ENCODE results near the gene SFTPB. TPM values are rescaled to one million over a fixed set of nuclear protein-coding genes. Genes with fewer than 3 reads are reported as not detected.

Gene SFTPB
- total RNA-seq, 2 experiments from 2014 or later = not detected

DNA sequence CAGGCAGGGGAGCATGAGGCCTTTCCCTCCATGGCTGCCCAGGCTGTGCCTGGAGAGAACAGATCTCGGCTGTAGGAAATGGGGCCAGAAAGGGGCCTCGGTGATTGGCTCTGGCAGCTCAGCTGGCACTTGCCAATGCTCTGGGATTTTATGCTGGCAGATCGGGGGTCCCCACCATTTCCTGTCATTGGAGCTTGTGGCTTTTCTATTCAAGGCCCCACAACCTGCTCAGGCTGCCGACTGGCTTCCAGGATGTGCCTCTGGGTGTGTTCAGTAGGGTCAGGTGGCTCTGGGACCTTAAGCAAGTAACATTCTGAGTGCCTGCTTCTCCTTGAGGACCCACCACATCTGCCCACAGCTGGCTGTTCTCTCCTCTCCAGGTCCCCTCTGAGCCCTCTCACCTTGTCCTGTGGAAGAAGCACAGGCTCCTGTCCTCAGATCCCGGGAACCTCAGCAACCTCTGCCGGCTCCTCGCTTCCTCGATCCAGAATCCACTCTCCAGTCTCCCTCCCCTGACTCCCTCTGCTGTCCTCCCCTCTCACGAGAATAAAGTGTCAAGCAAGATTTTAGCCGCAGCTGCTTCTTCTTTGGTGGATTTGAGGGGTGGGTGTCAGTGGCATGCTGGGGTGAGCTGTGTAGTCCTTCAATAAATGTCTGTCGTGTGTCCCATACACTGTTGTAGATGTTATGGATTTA lies 30.3 kb upstream of the SFTPB start:
- Histone ChIP-seq H3K9me2 (ENCODE audit: insufficient read depth, low read length) (no peaks in the 10 kb centered on the region), H3K4me2 (ENCODE audit: low read length) (no peak overlapping the region), H3K9me3 (ENCODE audit: low read length) (no peaks in the 10 kb centered on the region), H3K27ac (ENCODE audit: low read depth, low read length, poor library complexity, severe bottlenecking) (no peak overlapping the region), H4K20me1 (ENCODE audit: insufficient read depth, low read length) (no peaks in the 10 kb centered on the region), H3K4me3 (ENCODE audit: low read depth, low read length, poor library complexity, severe bottlenecking) (no peak overlapping the region), H3K79me2 (ENCODE audit: insufficient read depth, low read depth, low read length) (no peaks in the 10 kb centered on the region), H3K4me1 (ENCODE audit: insufficient read depth, low read length, poor library complexity, severe bottlenecking) (no peaks in the 10 kb centered on the region), H2AFZ (ENCODE audit: low read length) (no peak overlapping the region), H3K36me3 (ENCODE audit: insufficient read depth, low read length) (no peaks in the 10 kb centered on the region)
- ChIA-PET POLR2A (interaction anchor here (0.6 to 0.7 kb wide), 2 partner anchors 153 to 171 kb away, joined by 3 read pairs; no protein-coding TSS in a partner anchor), CTCF (ENCODE audit: unreplicated experiment) (no interaction called here)
- no TSS peak for BruUV-seq (replicated peaks)
- DNase-seq (ENCODE audit: low spot score) = no peak
- intact Hi-C loops (cut with micrococcal nuclease; ENCODE audit: unreplicated experiment) = no loop called here
- TF ChIP-seq EZH2phosphoT487 (IDR thresholded peaks at IDR 0.05; ENCODE audit: borderline replicate concordance, low read depth, low read length) = no peak

DNA sequence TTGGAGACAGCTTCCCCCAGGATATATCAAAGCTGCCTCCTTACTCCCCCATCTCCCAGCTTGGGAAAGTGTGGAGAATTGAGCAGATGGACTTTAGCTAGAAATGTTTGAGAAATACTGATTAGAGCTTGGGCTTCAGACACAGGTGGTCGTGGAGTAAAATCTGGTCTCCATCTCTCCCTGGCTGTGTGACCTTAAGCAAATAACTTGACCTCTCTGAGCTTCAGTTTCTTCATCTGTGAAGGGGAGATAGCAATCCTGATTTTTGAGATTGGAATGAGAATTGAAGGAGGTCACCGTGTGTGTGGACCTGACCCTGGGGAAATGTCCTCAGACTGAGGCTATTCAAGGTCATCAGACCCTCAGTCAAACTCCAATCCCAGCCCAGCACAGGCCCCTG lies 29.7 kb upstream of the SFTPB start:
- H3K79me2 ChIP-seq (ENCODE audit: insufficient read depth, low read depth, low read length) = no peaks in the 10 kb centered on the region
- no peak overlapping the region for H3K27ac ChIP-seq (ENCODE audit: low read depth, low read length, poor library complexity, severe bottlenecking)
- ChIA-PET CTCF (ENCODE audit: unreplicated experiment) (no interaction called here), POLR2A (interaction anchor here (0.6 to 0.7 kb wide), 2 partner anchors 154 to 172 kb away, joined by 3 read pairs; no protein-coding TSS in a partner anchor)
- no peaks in the 10 kb centered on the region for H3K9me2 ChIP-seq (ENCODE audit: insufficient read depth, low read length)
- H3K4me2 ChIP-seq (ENCODE audit: low read length) = no peak overlapping the region
- no TSS peak for BruUV-seq (replicated peaks)
- DNase-seq (ENCODE audit: low spot score) = no peak
- no peaks in the 10 kb centered on the region for H4K20me1 ChIP-seq (ENCODE audit: insufficient read depth, low read length)
- no peak overlapping the region for H3K4me3 ChIP-seq (ENCODE audit: low read depth, low read length, poor library complexity, severe bottlenecking)
- intact Hi-C loops (cut with micrococcal nuclease; ENCODE audit: unreplicated experiment) = no loop called here
- H3K4me1 ChIP-seq (ENCODE audit: insufficient read depth, low read length, poor library complexity, severe bottlenecking) = no peaks in the 10 kb centered on the region
- no peaks in the 10 kb centered on the region for H3K9me3 ChIP-seq (ENCODE audit: low read length)
- no peaks in the 10 kb centered on the region for H3K36me3 ChIP-seq (ENCODE audit: insufficient read depth, low read length)
- no peak overlapping the region for H2AFZ ChIP-seq (ENCODE audit: low read length)
- TF ChIP-seq EZH2phosphoT487 (IDR thresholded peaks at IDR 0.05; ENCODE audit: borderline replicate concordance, low read depth, low read length) = no peak
- TF ChIP-seq, protein P1, sequence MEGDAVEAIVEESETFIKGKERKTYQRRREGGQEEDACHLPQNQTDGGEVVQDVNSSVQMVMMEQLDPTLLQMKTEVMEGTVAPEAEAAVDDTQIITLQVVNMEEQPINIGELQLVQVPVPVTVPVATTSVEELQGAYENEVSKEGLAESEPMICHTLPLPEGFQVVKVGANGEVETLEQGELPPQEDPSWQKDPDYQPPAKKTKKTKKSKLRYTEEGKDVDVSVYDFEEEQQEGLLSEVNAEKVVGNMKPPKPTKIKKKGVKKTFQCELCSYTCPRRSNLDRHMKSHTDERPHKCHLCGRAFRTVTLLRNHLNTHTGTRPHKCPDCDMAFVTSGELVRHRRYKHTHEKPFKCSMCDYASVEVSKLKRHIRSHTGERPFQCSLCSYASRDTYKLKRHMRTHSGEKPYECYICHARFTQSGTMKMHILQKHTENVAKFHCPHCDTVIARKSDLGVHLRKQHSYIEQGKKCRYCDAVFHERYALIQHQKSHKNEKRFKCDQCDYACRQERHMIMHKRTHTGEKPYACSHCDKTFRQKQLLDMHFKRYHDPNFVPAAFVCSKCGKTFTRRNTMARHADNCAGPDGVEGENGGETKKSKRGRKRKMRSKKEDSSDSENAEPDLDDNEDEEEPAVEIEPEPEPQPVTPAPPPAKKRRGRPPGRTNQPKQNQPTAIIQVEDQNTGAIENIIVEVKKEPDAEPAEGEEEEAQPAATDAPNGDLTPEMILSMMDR (conservative IDR thresholded peaks at IDR 0.05; ENCODE audit: low read length) = no peak

DNA sequence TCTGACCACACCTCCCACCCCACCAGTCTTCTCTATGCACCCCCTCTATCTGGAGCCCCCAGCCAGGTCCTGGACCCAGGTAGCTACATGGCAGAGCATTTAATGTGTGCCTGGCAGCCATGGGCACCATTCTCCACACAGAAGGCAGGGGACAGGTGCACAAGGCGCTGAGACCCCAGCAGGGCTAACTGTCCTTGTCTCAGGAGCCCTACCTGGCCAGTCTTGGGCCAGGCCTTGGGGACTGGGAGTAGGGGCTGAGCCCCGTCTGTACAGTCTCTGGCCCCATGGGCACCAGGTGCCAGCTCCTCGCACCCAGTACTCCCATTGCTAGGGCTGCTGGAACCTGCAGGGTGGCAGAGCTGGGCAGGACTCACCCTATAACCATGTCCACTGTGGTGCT lies 29.1 kb upstream of the SFTPB start:
- Histone ChIP-seq H3K79me2 (ENCODE audit: insufficient read depth, low read depth, low read length) (no peaks in the 10 kb centered on the region), H3K4me1 (ENCODE audit: insufficient read depth, low read length, poor library complexity, severe bottlenecking) (no peaks in the 10 kb centered on the region), H4K20me1 (ENCODE audit: insufficient read depth, low read length) (no peaks in the 10 kb centered on the region), H3K9me2 (ENCODE audit: insufficient read depth, low read length) (no peaks in the 10 kb centered on the region), H3K9me3 (ENCODE audit: low read length) (no peaks in the 10 kb centered on the region), H3K4me3 (ENCODE audit: low read depth, low read length, poor library complexity, severe bottlenecking) (no peak overlapping the region), H2AFZ (ENCODE audit: low read length) (no peak overlapping the region), H3K4me2 (ENCODE audit: low read length) (no peak overlapping the region), H3K27ac (ENCODE audit: low read depth, low read length, poor library complexity, severe bottlenecking) (no peak overlapping the region), H3K36me3 (ENCODE audit: insufficient read depth, low read length) (no peaks in the 10 kb centered on the region)
- POLR2A ChIA-PET = no interaction called here
- CTCF ChIA-PET (ENCODE audit: unreplicated experiment) = no interaction called here
- TF ChIP-seq, protein P1 (conservative IDR thresholded peaks at IDR 0.05; ENCODE audit: low read length) = no peak
- no peak for TF ChIP-seq EZH2phosphoT487 (IDR thresholded peaks at IDR 0.05; ENCODE audit: borderline replicate concordance, low read depth, low read length)
- BruUV-seq (replicated peaks) = no TSS peak
- intact Hi-C loops (cut with micrococcal nuclease; ENCODE audit: unreplicated experiment) = no loop called here
- DNase-seq (ENCODE audit: low spot score) = no peak
